Body of pancreas (tissue), 4 donors: ENCODE measurements around the gene DSE. TPM values are rescaled to one million over a fixed set of nuclear protein-coding genes. Genes with fewer than 3 reads are reported as not detected.

ENCODE experiments used
- ATAC-seq: fragments of 150-250 bp; one replicate; pipeline ENCODE4 v1.9.1; 2016
- DNase-seq, 4 donors: peaks; one replicate each; pipeline ENCODE4 v3.0.0-alpha.2; 2019
- H3K27ac ChIP-seq, 4 donors: fragments of 200-600 bp; sonication (generic); 1 replicate in 3 of 4; 2 replicates in 1 of 4; pipeline versions ENCODE4 v1.5.1 to v1.6.1; 2016 to 2019; ENCODE audit warnings: mild to moderate bottlenecking in 1 of 4, mixed read lengths in 1 of 4, moderate library complexity in 1 of 4
- H3K27me3 ChIP-seq, 2 donors: fragments of 200-600 bp; sonication (generic); one replicate each; pipeline ENCODE4 v1.6.0; 2016; ENCODE audit warnings: mild to moderate bottlenecking in 1 of 2
- H3K36me3 ChIP-seq, 2 donors: fragments of 200-600 bp; sonication (generic); replicated peaks in 1 of 2; 2 replicates each; pipeline ENCODE4 v1.5.1; 2016; ENCODE audit warnings: low read depth in 2 of 2; ENCODE audit not compliant: insufficient read depth in 1 of 2
- H3K4me1 ChIP-seq: fragments of 200-600 bp; sonication (generic); one replicate; pipeline ENCODE4 v1.6.0; 2016
- H3K4me3 ChIP-seq, 2 donors: fragments of 200-600 bp; sonication (generic); 1 replicate in 1 of 2; 2 replicates in 1 of 2; pipeline ENCODE4 v1.5.1; 2016 to 2019
- H3K9me3 ChIP-seq, 3 donors: fragments of 200-600 bp; sonication (generic); 1 replicate in 2 of 3; 2 replicates in 1 of 3; pipeline ENCODE4 v1.5.1; 2016
- CTCF ChIP-seq, 7 experiments: fragments of 450-650 bp in 4 of 7; fragments of 200-600 bp in 3 of 7; sonication (generic) in 3 of 7; IDR thresholded peaks; one replicate each; pipeline ENCODE4 v1.5.1; 2016 to 2019; ENCODE audit warnings: antibody characterized with exemption in 7 of 7
- POLR2A ChIP-seq, 3 donors: fragments of 450-650 bp; IDR thresholded peaks; one replicate each; pipeline ENCODE4 v1.6.1; 2016; ENCODE audit warnings: antibody characterized with exemption in 3 of 3, mild to moderate bottlenecking in 2 of 3
- WGBS, 2 donors: methylation state at CpG; one replicate each; pipeline ENCODE4 v1.1.5; 2017; 5-methylcytosine and 5-hydroxymethylcytosine counted together
- intact Hi-C: fragments of 100-400 bp; cut with DNase I; formaldehyde crosslinking; loops from one replicate; pipeline ENCODE4 v1.15.1; 2023
- total RNA-seq, 2 donors: library from RNA; depleted of rRNA; stranded (reverse); fragments of >200 nt; gene quantifications; one replicate each; pipeline ENCODE4 v1.1.0, GENCODE V29; 2016

DSE gene
- total RNA-seq, 2 donors from 2014 or later, result 8.6 to 14.0 TPM

DNA sequence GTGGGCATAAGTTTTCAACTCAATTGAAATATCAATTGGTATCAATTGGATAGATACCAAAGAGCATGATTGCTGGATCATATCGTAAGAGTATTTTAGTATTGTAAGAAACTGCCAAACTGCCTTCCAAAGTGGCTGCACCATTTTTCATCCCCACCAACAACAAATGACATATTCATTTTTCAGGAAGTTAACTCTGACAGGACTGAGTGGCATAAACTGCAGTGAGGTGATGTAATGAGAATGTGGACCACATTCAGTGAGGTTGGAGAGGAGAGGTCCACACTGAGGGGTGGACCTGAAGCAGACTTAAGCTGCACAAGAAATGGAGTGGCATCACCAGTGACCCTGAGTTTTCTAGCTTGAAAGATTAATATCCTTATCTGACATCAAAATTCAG lies 78.8 kb downstream of the DSE start:
- no peak overlapping the region for H3K4me3 ChIP-seq
- peaks cover 11% of the 10 kb centered on the region for H3K4me1 ChIP-seq
- DNase-seq (no peak), ATAC-seq (no peak)
- no peaks in the 10 kb centered on the region for H3K9me3 ChIP-seq
- no peaks in the 10 kb centered on the region for H3K36me3 ChIP-seq
- H3K27me3 ChIP-seq, result no peaks in the 10 kb centered on the region
- intact Hi-C loops, result no loop called here
- 65 to 80% methylated on average over 1 of the region's 1 CpG for WGBS, 2 donors
- no peak overlapping the region for H3K27ac ChIP-seq
- TF ChIP-seq CTCF (IDR thresholded peaks at IDR 0.05) (no peak), POLR2A (IDR thresholded peaks at IDR 0.05) (no peak)

DNA sequence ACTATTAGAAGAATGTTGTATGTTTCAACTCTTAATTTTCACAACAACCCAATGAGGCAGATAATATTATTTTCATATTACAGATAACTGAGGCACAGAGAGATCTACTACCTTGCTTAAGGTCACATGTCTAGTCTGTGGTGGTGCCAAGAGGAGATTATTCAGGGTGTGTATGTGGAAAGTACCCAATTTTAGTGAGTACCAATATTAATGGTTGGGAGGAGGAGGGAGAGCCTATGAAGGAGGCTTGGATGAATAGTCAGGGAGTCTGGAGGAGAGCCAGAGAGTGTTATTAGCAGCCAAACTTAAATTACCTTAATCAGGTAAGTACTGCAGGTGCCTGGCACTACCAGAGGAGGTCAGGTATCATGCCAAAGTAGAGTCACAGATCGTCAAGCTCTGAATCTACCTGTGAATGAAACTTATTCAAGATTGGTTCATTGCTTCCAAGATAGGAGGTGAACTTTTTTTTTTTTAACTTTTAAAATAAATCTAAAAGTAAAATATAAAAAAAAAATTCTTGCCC lies 79.5 kb downstream of the DSE start:
- H3K27me3 ChIP-seq, result no peaks in the 10 kb centered on the region
- WGBS, 2 donors, result 12 to 13% methylated on average over 1 of the region's 1 CpG
- H3K27ac ChIP-seq, result peak overlapping the region in 1 of 4 donors; percentile 55
- H3K36me3 ChIP-seq, result no peaks in the 10 kb centered on the region
- DNase-seq (no peak), ATAC-seq (no peak)
- H3K9me3 ChIP-seq, result no peaks in the 10 kb centered on the region
- no peak overlapping the region for H3K4me3 ChIP-seq
- intact Hi-C loops, result no loop called here
- peaks cover 11% of the 10 kb centered on the region for H3K4me1 ChIP-seq
- TF ChIP-seq CTCF (IDR thresholded peaks at IDR 0.05), result no peak
- no peak for TF ChIP-seq POLR2A (IDR thresholded peaks at IDR 0.05)

DNA sequence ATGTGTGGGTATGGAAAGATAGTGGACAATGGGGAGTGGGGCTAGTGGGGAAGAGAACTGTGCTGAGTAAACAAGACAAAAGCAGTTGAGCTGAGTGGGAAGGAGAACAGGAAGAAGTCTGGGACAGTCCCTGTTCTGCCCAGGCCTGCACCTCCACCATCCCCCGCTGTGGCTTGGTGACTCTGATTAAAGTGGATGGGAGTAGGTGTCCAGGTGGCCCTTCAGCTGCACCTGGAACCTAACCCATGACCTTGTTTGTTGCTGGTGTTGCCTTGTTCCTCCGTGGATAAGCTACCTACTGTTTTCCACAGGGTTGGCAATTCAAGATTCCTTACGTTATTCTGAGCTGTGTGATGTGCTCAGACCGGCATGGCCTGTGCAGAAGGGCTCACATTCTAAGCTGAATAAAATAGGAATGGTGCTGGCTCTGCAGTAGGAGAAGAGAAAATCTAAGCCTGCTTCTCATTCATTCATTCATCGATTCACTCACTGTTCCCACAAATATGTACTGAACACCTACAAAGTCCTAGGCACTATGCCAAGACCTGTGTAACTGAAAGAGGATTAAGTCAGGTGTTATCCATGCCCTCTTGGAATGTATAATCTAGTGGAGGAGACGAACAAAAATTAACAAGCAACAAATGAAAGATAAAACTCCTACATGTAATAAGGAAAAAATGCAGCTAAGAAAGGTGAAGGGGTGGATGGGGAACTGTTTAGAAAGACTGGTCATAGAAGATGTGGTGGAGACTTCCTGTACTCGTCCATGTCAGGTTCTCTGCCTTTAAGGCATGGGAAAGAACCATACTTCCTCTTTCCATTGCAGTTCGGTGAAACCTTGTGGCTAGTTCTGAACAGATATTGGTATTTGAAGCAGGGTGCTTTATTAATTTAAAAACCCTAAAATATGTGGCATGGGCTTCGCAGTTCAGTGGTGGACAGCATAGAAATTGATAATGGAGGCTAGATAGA lies 80.3 kb downstream of the DSE start:
- H3K9me3 ChIP-seq, result no peaks in the 10 kb centered on the region
- no peaks in the 10 kb centered on the region for H3K36me3 ChIP-seq
- intact Hi-C loops, result no loop called here
- no peaks in the 10 kb centered on the region for H3K27me3 ChIP-seq
- H3K4me1 ChIP-seq, result peaks cover 11% of the 10 kb centered on the region
- no peak for TF ChIP-seq POLR2A (IDR thresholded peaks at IDR 0.05)
- TF ChIP-seq CTCF (IDR thresholded peaks at IDR 0.05), result no peak
- peak overlapping the region in 1 of 4 donors; percentile 55 for H3K27ac ChIP-seq
- WGBS, 2 donors, result 44 to 49% methylated on average over 9 of the region's 9 CpGs
- peak in 2 of 4 donors; percentile 45 to 53 for DNase-seq
- no peak overlapping the region for H3K4me3 ChIP-seq
- ATAC-seq, result peak; percentile 53

GRCh38 chr6:116451916-116452315 lies 81.2 kb downstream of the DSE start:
- Histone ChIP-seq H3K27ac (no peak overlapping the region), H3K27me3 (no peaks in the 10 kb centered on the region), H3K4me1 (peaks cover 11% of the 10 kb centered on the region), H3K9me3 (no peaks in the 10 kb centered on the region), H3K36me3 (no peaks in the 10 kb centered on the region), H3K4me3 (no peak overlapping the region)
- DNase-seq (no peak), ATAC-seq (no peak)
- intact Hi-C loops, result no loop called here
- TF ChIP-seq CTCF (IDR thresholded peaks at IDR 0.05) (no peak), POLR2A (IDR thresholded peaks at IDR 0.05) (no peak)
